H9 (cell line): ENCODE results near the gene DYRK1A. TPM values are rescaled to one million over a fixed set of nuclear protein-coding genes. Genes with fewer than 3 reads are reported as not detected.

Experiments used
- DNase-seq: peaks from one replicate; pipeline ENCODE4 v3.0.0-alpha.2; 2017
- H2AFZ ChIP-seq: one replicate; pipeline ENCODE4 v1.6.1; 2013; ENCODE audit warnings: mild to moderate bottlenecking, low read length, control low read depth, moderate library complexity
- H2AK5ac ChIP-seq: 2 replicates; pipeline ENCODE4 v1.6.1; 2013; ENCODE audit warnings: low read length, control low read depth, mixed read lengths; ENCODE audit not compliant: insufficient read length
- H2BK120ac ChIP-seq: one replicate; pipeline ENCODE4 v1.6.1; 2013; ENCODE audit warnings: low read depth, mild to moderate bottlenecking, low read length, control low read depth, inconsistent platforms; ENCODE audit not compliant: poor library complexity, severe bottlenecking
- H2BK12ac ChIP-seq: 2 replicates; pipeline ENCODE4 v1.6.1; 2013; ENCODE audit warnings: low read length, control low read depth, mixed read lengths, low read depth; ENCODE audit not compliant: insufficient read length
- H2BK15ac ChIP-seq: 2 replicates; pipeline ENCODE4 v1.6.1; 2013; ENCODE audit warnings: low read depth, low read length, control low read depth
- H2BK20ac ChIP-seq: one replicate; pipeline ENCODE4 v1.6.1; 2013; ENCODE audit warnings: low read depth, mild to moderate bottlenecking, low read length, control low read depth, inconsistent platforms; ENCODE audit not compliant: poor library complexity, severe bottlenecking
- H2BK5ac ChIP-seq: 2 replicates; pipeline ENCODE4 v1.6.1; 2013; ENCODE audit warnings: low read length, control low read depth, mixed read lengths; ENCODE audit not compliant: insufficient read length
- H3K14ac ChIP-seq: 2 replicates; pipeline ENCODE4 v1.6.1; 2013; ENCODE audit warnings: low read length, control low read depth; ENCODE audit not compliant: insufficient read depth
- H3K18ac ChIP-seq: 2 replicates; pipeline ENCODE4 v1.6.1; 2013; ENCODE audit warnings: low read depth, mild to moderate bottlenecking, mixed read lengths, low read length, control low read depth; ENCODE audit not compliant: insufficient read length
- H3K23ac ChIP-seq: 2 replicates; pipeline ENCODE4 v1.6.1; 2013; ENCODE audit warnings: low read length, control low read depth, mixed read lengths, low read depth; ENCODE audit not compliant: insufficient read length
- H3K23me2 ChIP-seq: 2 replicates; pipeline ENCODE4 v1.6.1; 2013; ENCODE audit warnings: low read depth, mild to moderate bottlenecking, mixed read lengths, low read length, control low read depth; ENCODE audit not compliant: insufficient read length, poor library complexity, severe bottlenecking
- H3K27ac ChIP-seq: 2 replicates; pipeline ENCODE4 v1.5.1; 2013; ENCODE audit warnings: low read length, control low read depth, mixed read lengths, low read depth; ENCODE audit not compliant: insufficient read length
- H3K27me3 ChIP-seq: 2 replicates; pipeline ENCODE4 v1.6.1; 2013; ENCODE audit warnings: low read length, control low read depth, inconsistent platforms; ENCODE audit not compliant: insufficient read depth
- H3K4ac ChIP-seq: 2 replicates; pipeline ENCODE4 v1.6.1; 2013; ENCODE audit warnings: low read depth, mild to moderate bottlenecking, control low read depth, inconsistent platforms, low read length, moderate library complexity
- H3K4me1 ChIP-seq: 2 replicates; pipeline ENCODE4 v1.6.1; 2013; ENCODE audit warnings: low read length, control low read depth, inconsistent platforms; ENCODE audit not compliant: insufficient read depth
- H3K4me2 ChIP-seq: 2 replicates; pipeline ENCODE4 v1.6.1; 2013; ENCODE audit warnings: low read length, control low read depth, mixed read lengths; ENCODE audit not compliant: insufficient read length, insufficient read depth
- H3K56ac ChIP-seq: 2 replicates; pipeline ENCODE4 v1.6.1; 2013; ENCODE audit warnings: low read depth, mild to moderate bottlenecking, mixed read lengths, low read length, control low read depth; ENCODE audit not compliant: insufficient read length
- H3K79me1 ChIP-seq: 2 replicates; pipeline ENCODE4 v1.6.1; 2013; ENCODE audit warnings: low read depth, mild to moderate bottlenecking, moderate library complexity, low read length, control low read depth, inconsistent platforms; ENCODE audit not compliant: insufficient read depth, poor library complexity, severe bottlenecking
- H3K79me2 ChIP-seq: 2 replicates; pipeline ENCODE4 v1.6.1; 2013; ENCODE audit warnings: low read length, control low read depth, inconsistent platforms; ENCODE audit not compliant: insufficient read depth
- H3K9ac ChIP-seq: 2 replicates; pipeline ENCODE4 v1.6.1; 2013; ENCODE audit warnings: low read length, control low read depth, mixed read lengths; ENCODE audit not compliant: insufficient read length; ENCODE audit errors: extremely low read depth
- H3K9me3 ChIP-seq: one replicate; pipeline ENCODE4 v1.6.1; 2013; ENCODE audit warnings: low read depth, low read length, inconsistent platforms; ENCODE audit not compliant: control insufficient read depth
- H3T11ph ChIP-seq: one replicate; pipeline ENCODE4 v1.6.1; 2013; ENCODE audit warnings: mild to moderate bottlenecking, low read length, control low read depth, inconsistent platforms
- H4K20me1 ChIP-seq: one replicate; pipeline ENCODE4 v1.6.1; 2013; ENCODE audit not compliant: control insufficient read depth, insufficient read length, insufficient read depth
- H4K5ac ChIP-seq: 2 replicates; pipeline ENCODE4 v1.6.1; 2013; ENCODE audit warnings: low read depth, mild to moderate bottlenecking, mixed read lengths, low read length, control low read depth; ENCODE audit not compliant: insufficient read length
- H4K8ac ChIP-seq: replicated peaks from 2 replicates; pipeline ENCODE4 v1.6.1; 2013; ENCODE audit warnings: low read length, control low read depth, mixed read lengths, low read depth; ENCODE audit not compliant: insufficient read length
- H4K91ac ChIP-seq: 2 replicates; pipeline ENCODE4 v1.6.1; 2013; ENCODE audit warnings: low read depth, mild to moderate bottlenecking, moderate library complexity, mixed read lengths, low read length, control low read depth; ENCODE audit not compliant: insufficient read length
- H3K27ac Mint-ChIP-seq, 3 experiments: 2 replicates in 2 of 3; 3 replicates in 1 of 3; pipeline ENCODE4 v1.8.0; 2020 to 2021; ENCODE audit warnings: mixed read lengths in 3 of 3, mild to moderate bottlenecking in 1 of 3, moderate library complexity in 1 of 3
- H3K27me3 Mint-ChIP-seq: 2 replicates; pipeline ENCODE4 v1.8.0; 2021; ENCODE audit warnings: low read depth, mild to moderate bottlenecking, moderate library complexity, mixed read lengths
- H3K36me3 Mint-ChIP-seq, 3 experiments: 2 replicates in 2 of 3; 3 replicates in 1 of 3; pipeline ENCODE4 v1.8.0; 2020 to 2021; ENCODE audit warnings: low read depth in 3 of 3, mixed read lengths in 3 of 3; ENCODE audit not compliant: insufficient read depth in 1 of 3
- H3K4me1 Mint-ChIP-seq, 2 experiments: 2 replicates each; pipeline ENCODE4 v1.8.0; 2020; ENCODE audit warnings: mixed read lengths in 2 of 2
- H3K4me3 Mint-ChIP-seq, 2 experiments: 2 replicates in 1 of 2; 3 replicates in 1 of 2; pipeline ENCODE4 v1.8.0; 2020 to 2021; ENCODE audit warnings: mild to moderate bottlenecking in 2 of 2, mixed read lengths in 2 of 2, moderate library complexity in 1 of 2
- H3K9me3 Mint-ChIP-seq, 2 experiments: 2 replicates in 1 of 2; 3 replicates in 1 of 2; pipeline ENCODE4 v1.8.0; 2020; ENCODE audit warnings: mild to moderate bottlenecking in 2 of 2, mixed read lengths in 2 of 2, moderate library complexity in 1 of 2
- WGBS: extraction: QIAGEN DNeasy Blood & Tissue Kit; methylation state at CpG from one replicate; pipeline ENCODE4 v1.1.7; 2013; ENCODE audit warnings: missing lambda C conversion rate, low lambda C conversion rate, mixed read lengths; ENCODE audit not compliant: insufficient read length; ENCODE audit errors: extremely low coverage; 5-methylcytosine and 5-hydroxymethylcytosine counted together
- total RNA-seq: library from RNA; stranded (reverse); gene quantifications from 2 replicates; pipeline ENCODE4 v1.2.1, GENCODE V29; 2021
- TF ChIP-seq, protein P1 (sequence below): fragments of 200-600 bp; sonication (generic); conservative IDR thresholded peaks from 3 replicates; pipeline ENCODE4 v1.8.0; 2021; ENCODE audit warnings: antibody characterized with exemption, mild to moderate bottlenecking

Gene DYRK1A
- total RNA-seq, 1 experiment from 2014 or later: 73.6 TPM

DNA sequence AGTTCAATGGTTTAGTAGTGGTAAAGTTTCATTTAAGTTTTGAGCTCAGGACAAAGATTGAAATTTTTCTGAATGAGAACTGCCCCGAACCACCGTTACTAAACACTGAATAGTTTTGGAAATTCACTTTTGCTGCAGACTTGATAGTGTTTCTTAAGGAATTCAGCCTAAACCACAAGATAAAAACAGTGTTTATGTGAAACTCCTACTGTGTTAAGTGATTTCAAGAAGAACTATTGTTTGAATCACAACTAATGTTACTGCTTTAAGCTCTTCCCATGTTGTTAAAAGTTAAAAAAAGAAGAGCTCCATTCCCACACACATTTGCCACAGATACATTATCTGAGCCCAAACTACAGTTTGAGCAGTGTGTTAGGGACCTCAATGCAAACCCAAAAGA lies 159.2 kb downstream of the DYRK1A start:
- Histone ChIP-seq H4K20me1 (no peaks in the 10 kb centered on the region), H2BK12ac (no peak overlapping the region), H3K18ac (no peak overlapping the region), H3T11ph (no peak overlapping the region), H2AK5ac (no peak overlapping the region), H3K27me3 (no peaks in the 10 kb centered on the region), H2BK5ac (no peak overlapping the region), H3K27ac (no peak overlapping the region), H3K56ac (no peak overlapping the region), H2AFZ (no peak overlapping the region), H4K91ac (no peak overlapping the region), H3K79me1 (no peaks in the 10 kb centered on the region), H2BK20ac (no peak overlapping the region), H3K79me2 (no peaks in the 10 kb centered on the region), H3K14ac (no peak overlapping the region), H3K9me3 (no peaks in the 10 kb centered on the region), H4K8ac (no peak overlapping the region), H3K4me1 (peaks cover 8% of the 10 kb centered on the region; the same call in 1 of the 2 replicates), H2BK15ac (no peak overlapping the region), H2BK120ac (no peak overlapping the region), H4K5ac (no peak overlapping the region), H3K4ac (no peak overlapping the region), H3K23ac (no peak overlapping the region), H3K9ac (no peak overlapping the region), H3K23me2 (no peaks in the 10 kb centered on the region), H3K4me2 (no peak overlapping the region)
- no peak for DNase-seq
- H3K27me3 Mint-ChIP-seq: no peaks in the 10 kb centered on the region; the same call in 1 of the 2 replicates
- H3K36me3 Mint-ChIP-seq: no peaks in the 10 kb centered on the region
- no peaks in the 10 kb centered on the region for H3K9me3 Mint-ChIP-seq
- H3K4me3 Mint-ChIP-seq: no peak overlapping the region
- H3K4me1 Mint-ChIP-seq: peaks cover 20 to 29% of the 10 kb centered on the region in 2 experiments
- TF ChIP-seq, protein P1, sequence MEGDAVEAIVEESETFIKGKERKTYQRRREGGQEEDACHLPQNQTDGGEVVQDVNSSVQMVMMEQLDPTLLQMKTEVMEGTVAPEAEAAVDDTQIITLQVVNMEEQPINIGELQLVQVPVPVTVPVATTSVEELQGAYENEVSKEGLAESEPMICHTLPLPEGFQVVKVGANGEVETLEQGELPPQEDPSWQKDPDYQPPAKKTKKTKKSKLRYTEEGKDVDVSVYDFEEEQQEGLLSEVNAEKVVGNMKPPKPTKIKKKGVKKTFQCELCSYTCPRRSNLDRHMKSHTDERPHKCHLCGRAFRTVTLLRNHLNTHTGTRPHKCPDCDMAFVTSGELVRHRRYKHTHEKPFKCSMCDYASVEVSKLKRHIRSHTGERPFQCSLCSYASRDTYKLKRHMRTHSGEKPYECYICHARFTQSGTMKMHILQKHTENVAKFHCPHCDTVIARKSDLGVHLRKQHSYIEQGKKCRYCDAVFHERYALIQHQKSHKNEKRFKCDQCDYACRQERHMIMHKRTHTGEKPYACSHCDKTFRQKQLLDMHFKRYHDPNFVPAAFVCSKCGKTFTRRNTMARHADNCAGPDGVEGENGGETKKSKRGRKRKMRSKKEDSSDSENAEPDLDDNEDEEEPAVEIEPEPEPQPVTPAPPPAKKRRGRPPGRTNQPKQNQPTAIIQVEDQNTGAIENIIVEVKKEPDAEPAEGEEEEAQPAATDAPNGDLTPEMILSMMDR: no peak
- no CpG with 5 or more reads among the region's 2 CpGs for WGBS
- H3K27ac Mint-ChIP-seq: no peak overlapping the region
